ENCODE measurements around the gene ARAP3.
A peak's percentile ranks its signal among the peaks of the same experiment; 100 is the strongest.

ARAP3 gene

GRCh38 chr5:141696431-141696830 is 14.4 kb upstream of the ARAP3 start:
- no peak for DNase-seq

GRCh38 chr5:141695627-141696215 is 13.7 kb upstream of the ARAP3 start:
- DNase-seq, result peak in 1 of 2 experiments; percentile 42

- DNase-seq, result peak in 1 of 2 experiments; percentile 24
These were observed 12.4 kb upstream of the ARAP3 start for GRCh38 chr5:141694479-141694878.

DNA sequence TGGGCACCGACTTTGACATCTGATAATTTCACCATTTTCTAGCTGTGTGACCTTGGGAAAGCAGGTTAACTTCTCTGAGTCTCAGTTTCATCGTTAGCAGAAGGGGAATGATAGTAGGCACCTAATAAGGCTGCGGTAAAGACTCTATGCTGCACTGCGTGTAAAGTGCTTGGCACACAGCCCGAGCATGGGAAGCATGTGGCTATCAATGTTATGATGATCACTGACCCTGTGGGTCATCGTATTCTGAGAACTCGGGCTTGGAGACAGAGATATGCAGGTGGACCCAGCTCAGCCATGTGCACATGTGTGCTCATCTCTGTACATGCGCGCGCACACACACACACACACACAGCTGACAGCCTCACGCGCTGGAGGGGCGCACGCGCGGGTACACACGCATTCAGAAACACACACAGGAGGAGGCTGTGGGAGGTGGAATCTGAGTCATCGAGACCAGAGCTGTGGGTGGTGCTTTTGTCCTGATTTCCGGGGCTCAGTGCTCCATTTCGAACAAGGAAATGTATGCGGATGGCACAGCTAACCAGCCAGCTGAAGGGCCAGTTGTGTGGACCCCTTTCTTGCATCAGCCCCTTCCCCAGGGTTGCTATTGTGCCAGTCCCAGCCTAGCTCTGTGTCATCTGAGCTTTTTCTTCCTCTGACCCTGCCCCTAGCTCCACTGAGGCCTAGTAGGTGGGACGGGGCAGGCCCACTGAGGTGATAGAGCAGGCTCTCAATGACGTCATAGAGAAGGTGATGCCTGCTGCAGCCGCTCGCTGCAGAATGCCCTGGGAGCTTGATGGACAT is 11.1 kb upstream of the ARAP3 start:
- DNase-seq, result no peak

DNA sequence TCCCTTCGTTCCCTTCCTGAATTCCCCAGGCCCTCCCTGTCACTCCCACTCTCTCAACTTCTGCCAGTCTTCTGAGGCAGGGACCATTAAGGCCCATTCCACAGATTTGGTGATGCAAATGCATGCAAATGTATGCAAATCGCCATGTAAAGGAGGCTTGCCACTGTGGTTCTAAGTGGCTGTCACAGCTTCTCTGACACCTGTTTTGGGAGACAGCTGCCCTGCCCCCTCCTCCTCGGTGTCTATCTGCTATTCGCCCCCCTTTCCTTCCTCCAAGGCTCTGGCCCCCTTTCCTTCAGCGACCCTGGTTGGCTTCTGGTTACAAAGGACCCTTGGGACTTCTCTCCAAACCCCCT is 10.5 kb upstream of the ARAP3 start:
- DNase-seq, result no peak

DNA sequence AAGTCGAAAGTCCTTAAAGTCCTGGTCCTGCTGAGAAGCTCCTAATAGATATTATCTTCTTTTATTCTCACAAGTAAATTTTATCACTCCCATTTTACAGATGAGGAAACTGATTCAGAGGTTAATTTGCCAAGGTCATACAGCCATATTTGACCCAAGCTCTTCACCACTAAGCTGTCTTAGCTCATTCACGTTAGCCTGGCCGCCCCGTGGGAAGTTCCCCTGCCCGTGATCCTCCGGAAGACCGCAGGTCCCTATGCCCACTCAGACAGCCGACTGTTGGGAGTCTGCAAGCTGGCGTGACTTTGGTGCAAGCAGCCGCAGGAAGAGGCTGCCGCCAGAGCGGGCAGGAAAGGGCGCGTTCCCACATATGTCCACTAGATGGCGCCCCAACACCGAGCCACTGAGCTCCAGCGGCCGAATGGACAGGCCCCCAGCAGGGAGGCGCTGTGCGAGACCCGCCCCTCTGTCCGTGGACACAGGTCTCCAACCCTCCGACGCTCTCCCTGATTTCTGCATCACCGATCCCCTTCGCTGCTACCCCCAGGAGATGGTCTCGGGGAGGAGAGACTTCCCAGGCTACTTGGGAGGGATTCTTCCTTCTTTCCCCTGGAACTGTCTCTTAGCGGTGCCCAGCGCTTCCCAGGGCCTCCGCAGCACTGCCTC is 10.0 kb upstream of the ARAP3 start:
- peak; percentile 60 to 61 for DNase-seq

GRCh38 chr5:141691286-141691866 is 9.3 kb upstream of the ARAP3 start:
- no peak for DNase-seq

DNA sequence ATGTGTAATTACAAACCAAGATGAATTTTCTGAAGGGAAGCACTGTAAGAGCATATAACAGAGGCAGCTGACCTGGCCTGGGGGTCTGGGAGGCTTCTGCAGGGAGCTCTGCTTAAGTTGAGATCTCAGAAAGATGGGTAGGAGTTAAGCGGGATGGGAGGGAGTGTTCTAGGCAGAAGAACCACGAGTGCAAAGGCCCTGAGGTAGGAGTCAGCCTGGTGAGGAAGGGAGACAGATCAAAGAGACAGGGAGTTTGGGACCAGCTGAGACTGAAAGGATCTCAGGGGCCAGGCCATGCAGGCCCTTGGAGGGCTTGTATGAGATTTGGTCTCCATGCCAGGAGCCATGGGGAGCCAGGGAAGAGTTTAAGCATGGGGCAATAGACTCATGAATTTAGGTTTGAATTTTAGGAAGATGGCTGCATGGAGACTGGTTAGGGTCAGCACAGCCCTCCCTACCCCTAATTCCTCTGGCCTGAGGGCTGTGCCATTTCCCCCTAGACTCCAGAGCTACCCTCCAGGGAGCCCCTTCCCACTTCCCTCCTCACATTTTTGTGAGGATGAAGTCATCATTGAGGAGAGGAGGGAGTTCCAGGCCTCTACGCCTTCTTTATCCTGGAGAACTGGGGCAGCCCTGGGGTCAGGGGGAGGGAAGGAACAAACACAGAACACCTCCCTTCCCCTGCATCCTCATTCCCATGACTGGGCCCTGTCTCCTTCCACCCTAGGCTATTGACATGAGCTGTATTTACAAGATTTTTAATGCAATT is 4.8 kb upstream of the ARAP3 start:
- no peak for DNase-seq

- no peak for DNase-seq
These were observed 3.6 kb upstream of the ARAP3 start for GRCh38 chr5:141685591-141685990.

GRCh38 chr5:141683596-141684141 is 1.6 kb upstream of the ARAP3 start:
- no peak for DNase-seq

DNA sequence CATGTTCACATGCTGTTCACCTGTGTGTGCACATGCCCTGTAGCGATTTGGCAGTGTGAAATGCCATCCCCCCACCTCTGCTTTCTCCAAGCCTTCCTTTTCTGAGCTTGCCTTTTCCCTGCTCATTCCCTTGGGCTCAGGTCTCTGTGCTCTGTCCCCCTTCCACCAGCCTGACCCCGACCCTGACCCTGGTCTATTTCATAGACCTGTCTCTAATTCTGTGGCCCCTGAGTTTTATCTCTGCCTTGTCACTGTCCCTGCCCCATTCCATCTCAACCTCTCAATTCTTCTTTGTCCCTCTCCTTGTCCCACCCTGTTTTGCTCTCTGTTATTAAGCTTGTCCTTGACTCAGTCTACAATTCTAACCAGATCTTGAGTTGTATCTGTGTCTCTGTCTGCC is 735 bp downstream of the ARAP3 start:
- no peak for DNase-seq

DNA sequence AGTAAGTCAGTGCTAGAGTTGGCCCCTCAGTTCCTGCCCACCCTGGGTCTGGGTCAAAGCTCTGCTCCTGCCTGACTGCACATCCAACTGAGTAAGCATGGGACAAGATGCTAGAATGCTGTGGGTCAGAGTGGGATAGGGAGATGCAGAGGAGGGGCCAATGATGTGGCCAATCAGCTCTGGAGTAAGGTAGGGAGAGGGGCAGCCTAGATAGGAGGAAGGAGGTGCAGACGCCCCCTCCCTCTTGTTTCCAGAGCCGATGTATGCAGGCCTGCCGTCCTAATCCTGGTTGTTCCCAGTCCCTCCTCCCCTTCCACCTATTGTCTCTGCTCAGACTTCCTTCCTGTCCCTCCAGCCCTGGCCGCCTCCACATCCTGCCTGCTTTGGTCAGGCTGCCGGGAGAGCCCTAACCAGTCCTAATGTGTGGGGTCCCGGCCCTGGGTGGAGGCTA is 1.3 kb downstream of the ARAP3 start:
- no peak for DNase-seq

GRCh38 chr5:141680178-141680577 is 1.9 kb downstream of the ARAP3 start:
- DNase-seq, result no peak

DNA sequence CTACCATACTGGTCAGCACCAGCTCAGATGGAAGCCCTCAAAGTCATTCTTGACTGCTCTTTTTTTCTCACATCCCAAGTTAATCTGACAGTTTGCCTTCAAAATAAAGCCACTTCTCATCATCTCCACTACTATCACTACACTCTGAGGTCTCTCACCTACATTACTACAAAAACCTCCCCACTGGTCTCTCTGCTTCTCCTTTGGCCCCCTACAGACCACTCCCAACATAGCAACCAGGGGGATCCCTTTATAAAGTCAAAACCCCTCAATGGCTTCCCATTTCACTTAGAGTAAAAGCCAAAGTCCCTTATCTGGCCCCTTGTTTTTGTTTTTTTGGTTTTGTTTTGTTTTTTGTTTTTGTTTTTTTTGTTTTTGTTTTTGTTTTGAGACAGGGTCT is 4.6 kb downstream of the ARAP3 start:
- no peak for DNase-seq

DNA sequence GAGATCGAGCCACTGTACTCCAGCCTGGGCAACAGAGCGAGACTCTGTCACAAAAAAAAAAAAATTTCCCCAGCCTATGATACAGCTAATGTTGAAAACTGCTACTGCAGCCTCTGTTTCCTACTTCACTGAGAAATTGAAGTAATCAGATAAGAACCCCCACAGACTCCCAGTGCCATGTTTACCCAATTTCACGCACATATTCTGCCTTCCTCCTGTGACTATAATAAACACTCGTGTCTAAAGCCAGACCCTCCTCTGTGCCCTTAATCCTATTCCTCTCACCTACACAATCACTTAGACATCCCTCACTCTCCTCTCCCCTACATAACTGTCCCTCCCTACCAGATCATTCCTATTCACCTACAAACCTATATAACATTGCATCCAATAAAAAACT is 6.4 kb downstream of the ARAP3 start:
- DNase-seq, result no peak

DNA sequence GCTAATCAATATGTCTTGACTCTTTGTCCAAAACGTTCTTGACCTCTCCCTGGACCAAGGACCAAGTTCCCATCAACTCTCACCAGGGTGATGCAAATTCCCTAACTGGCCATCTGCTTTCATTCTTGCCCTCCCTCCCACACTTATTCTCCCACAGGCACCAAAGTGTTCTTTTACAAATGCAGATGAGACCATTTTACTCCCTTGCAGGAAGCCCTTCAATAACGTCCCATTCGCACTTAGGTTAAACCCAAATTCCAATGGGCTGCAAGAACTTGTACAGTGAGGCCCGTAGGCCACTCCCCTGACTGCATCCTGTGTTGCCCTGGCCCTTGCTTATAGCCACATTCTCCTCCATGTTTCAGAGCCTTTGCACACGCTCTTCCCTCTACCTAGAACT is 7.3 kb downstream of the ARAP3 start:
- no peak for DNase-seq

DNA sequence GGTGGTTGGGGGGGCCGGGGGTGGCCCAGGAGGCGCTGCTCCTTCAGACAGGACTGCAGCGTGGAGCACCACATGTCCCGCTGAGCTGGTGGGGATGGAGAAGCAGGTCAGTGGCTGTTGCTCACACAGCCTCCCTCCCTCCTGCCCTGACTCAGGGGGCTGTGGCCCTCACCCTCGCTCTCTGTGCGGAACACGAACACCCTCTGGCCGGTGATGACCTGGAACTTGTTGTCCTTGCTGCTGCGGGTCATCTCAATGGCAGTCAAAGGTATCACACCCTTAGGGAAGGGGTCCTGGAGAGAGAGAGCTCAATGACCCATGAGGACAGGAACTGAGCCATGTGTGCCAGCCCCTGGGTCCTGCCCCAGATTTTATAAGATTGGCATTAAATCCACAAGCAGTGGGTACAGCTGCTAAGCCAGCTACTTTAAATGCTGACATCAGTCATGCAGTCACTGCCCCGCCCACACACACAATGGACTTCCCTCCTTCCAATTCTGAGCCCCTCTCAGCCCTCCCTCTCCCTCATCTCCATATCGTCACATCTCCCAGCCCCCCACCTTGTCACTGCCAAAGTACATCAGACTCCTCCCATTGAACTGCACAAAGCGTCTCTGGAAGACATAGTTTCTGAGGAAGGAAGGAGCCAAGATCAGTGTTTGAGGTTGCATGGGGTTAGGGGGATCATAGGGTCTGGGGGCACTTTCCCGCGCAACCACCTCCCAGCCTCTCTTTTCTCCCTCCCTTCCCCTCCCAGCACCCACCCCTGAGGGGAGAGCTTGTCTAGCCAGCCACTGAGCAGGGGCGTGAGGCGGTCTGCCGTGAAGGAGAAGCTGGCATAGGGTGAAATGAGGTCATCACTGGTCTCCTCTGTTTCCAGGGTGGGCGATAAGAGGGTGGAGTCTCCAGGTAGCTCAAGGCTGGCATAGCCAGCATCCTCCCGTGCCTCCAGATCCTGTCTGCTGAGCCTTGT is 8.9 kb downstream of the ARAP3 start:
- DNase-seq, result no peak

- DNase-seq, result no peak
These were observed 9.8 kb downstream of the ARAP3 start for GRCh38 chr5:141672071-141672840.

DNA sequence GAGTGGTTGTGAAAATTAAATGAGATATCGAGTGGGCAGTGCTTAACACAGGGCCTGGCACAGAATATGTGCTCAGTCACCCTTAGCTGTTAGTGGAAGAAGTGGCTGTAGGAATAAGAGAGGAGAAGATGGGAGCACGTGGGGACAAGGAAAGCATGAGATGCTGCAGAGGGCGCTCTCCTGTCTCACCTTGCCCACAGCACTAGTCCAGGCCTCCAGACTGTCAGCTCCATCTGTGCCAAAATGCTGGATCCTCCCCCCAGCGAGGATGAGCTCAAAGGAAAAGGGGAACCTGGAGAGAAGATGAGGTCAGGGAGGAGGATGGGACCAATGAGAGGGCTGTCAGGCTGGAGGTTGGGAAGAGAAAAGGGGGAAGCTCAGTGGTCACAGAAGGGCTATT is 12.5 kb downstream of the ARAP3 start:
- no peak for DNase-seq

DNA sequence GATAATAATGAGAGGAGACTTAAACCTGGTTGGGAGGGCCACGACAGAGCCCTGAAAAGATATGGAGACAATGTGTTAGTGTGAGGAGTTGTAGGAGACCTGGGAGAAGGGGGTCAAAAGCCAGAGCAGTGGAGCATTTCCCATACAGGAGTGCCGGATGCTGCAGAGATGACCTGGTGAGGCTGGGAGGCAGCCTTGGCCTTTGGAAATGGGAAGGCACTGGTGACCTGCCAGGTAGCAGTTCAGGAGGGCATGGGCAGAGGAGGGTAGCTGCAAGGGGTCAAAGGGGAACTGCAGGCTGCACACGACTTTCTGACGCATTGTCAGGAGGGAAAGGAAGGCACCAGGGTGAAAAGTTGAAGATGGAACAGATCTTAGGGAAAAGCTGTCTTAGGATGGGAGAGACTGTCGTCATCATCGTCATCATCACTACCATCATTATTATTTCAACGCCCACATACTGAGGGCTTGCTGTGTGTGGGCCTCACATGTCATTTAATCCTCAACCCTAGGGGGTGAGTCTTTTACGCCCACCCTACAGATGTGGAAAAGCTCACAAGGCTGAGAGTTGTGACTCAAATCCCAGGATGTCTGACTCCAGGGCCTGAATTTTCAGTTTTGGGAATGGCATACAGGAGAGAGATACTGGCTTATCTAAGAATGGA is 13.3 kb downstream of the ARAP3 start:
- no peak for DNase-seq
